HCT116 (cell line): ENCODE data around the gene KRT36. TPM values are rescaled to one million over a fixed set of nuclear protein-coding genes. Genes with fewer than 3 reads are reported as not detected.

Experiments
- ATAC-seq: fragments of 200-7000 bp; cut with Tn5 transposase; 2 replicates; pipeline ENCODE4 v1.9.1; 2020; ENCODE audit warnings: mild to moderate bottlenecking, moderate library complexity
- BruUV-seq: library from RNA; stranded (reverse); fragments of 400-500 nt; replicated peaks from 2 replicates; lab custom pipeline; 2021; lab: Mats Ljungman, UMichigan
- CTCF ChIA-PET: fragments of 300-600 bp; sonication (Branson Sonifier 250); formaldehyde crosslinking; loops from one replicate; lab custom pipeline; 2021; ENCODE audit warnings: antibody characterized with exemption; lab: Charles Lee
- POLR2A ChIA-PET: fragments of 300-600, 350-600 bp; sonication (Branson Sonifier 250); formaldehyde crosslinking; loops from one replicate; lab custom pipeline; 2021; ENCODE audit warnings: antibody characterized with exemption; lab: Charles Lee
- RAD21 ChIA-PET, 2 experiments: fragments of 300-600 bp; sonication (Branson Sonifier 250); formaldehyde crosslinking; loops; one replicate each; lab custom pipeline; 2023; ENCODE audit warnings: low total read pairs in 2 of 2; ENCODE audit not compliant: uncharacterized antibody in 2 of 2, unreplicated experiment in 2 of 2, low non-redundant PET in 1 of 2; lab: Charles Lee
- DNase-seq: peaks from one replicate; pipeline ENCODE4 v3.0.0-alpha.2; 2010; ENCODE audit warnings: low read depth, low spot score
- H2AFZ ChIP-seq: fragments of 200-600 bp; shearing (Covaris generic), sonication (generic); 2 replicates; pipeline ENCODE4 v1.6.1; 2017; ENCODE audit warnings: low read depth, mixed run types, mixed read lengths, antibody characterized with exemption, low read length; ENCODE audit not compliant: poor library complexity, severe bottlenecking
- H3K27ac ChIP-seq: 2 replicates; pipeline ENCODE4 v1.5.1; 2012; ENCODE audit warnings: low read depth, low read length
- H3K27me3 ChIP-seq: fragments of 200-600 bp; sonication (generic); 2 replicates; pipeline ENCODE4 v1.6.1; 2016; ENCODE audit warnings: mixed run types, low read length, mixed read lengths; ENCODE audit not compliant: insufficient read depth
- H3K36me3 ChIP-seq, 2 experiments: fragments of 200-500 bp in 1 of 2; fragments of 200-600 bp in 1 of 2; sonication (Bioruptor generic) in 1 of 2; sonication (generic) in 1 of 2; 2 replicates each; pipeline versions ENCODE4 v1.5.1 to v1.6.1; 2014 to 2016; ENCODE audit warnings: low read length in 2 of 2, inconsistent platforms in 1 of 2, mixed read lengths in 1 of 2, mixed run types in 1 of 2; ENCODE audit not compliant: insufficient read depth in 2 of 2, control insufficient read depth in 1 of 2
- H3K4me1 ChIP-seq, 2 experiments: fragments of 200-600 bp in 1 of 2; sonication (generic) in 1 of 2; 2 replicates each; pipeline versions ENCODE4 v1.5.1 to v1.6.1; 2012 to 2017; ENCODE audit warnings: low read length in 2 of 2, inconsistent platforms in 1 of 2, mild to moderate bottlenecking in 1 of 2, mixed read lengths in 1 of 2, mixed run types in 1 of 2, moderate library complexity in 1 of 2; ENCODE audit not compliant: insufficient read depth in 2 of 2, control insufficient read depth in 1 of 2
- H3K4me2 ChIP-seq: fragments of 200-600 bp; sonication (generic); 2 replicates; pipeline ENCODE4 v1.6.1; 2017; ENCODE audit warnings: mixed run types, low read length, mixed read lengths
- H3K4me3 ChIP-seq, 2 experiments: fragments of 200-600 bp in 1 of 2; sonication (generic) in 1 of 2; replicated peaks in 1 of 2; 2 replicates each; pipeline ENCODE4 v1.5.1; 2011 to 2016; ENCODE audit warnings: low read length in 2 of 2, control low read depth in 1 of 2, low read depth in 1 of 2, mild to moderate bottlenecking in 1 of 2, mixed read lengths in 1 of 2, mixed run types in 1 of 2
- H3K79me2 ChIP-seq: fragments of 200-600 bp; sonication (generic); 2 replicates; pipeline ENCODE4 v1.6.1; 2017; ENCODE audit warnings: mild to moderate bottlenecking, mixed run types, low read length, moderate library complexity, mixed read lengths; ENCODE audit not compliant: insufficient read depth
- H3K9ac ChIP-seq: fragments of 200-600 bp; sonication (generic); 2 replicates; pipeline ENCODE4 v1.6.1; 2016; ENCODE audit warnings: low read length, mixed read lengths
- H3K9me2 ChIP-seq: fragments of 200-600 bp; sonication (generic), shearing (Covaris generic); 2 replicates; pipeline ENCODE4 v1.6.1; 2017; ENCODE audit warnings: mixed run types, mild to moderate bottlenecking, moderate library complexity; ENCODE audit not compliant: insufficient read depth
- H3K9me3 ChIP-seq, 2 experiments: fragments of 200-500 bp in 1 of 2; fragments of 200-600 bp in 1 of 2; sonication (Bioruptor generic) in 1 of 2; sonication (generic) in 1 of 2; 2 replicates each; pipeline ENCODE4 v1.6.1; 2014 to 2017; ENCODE audit warnings: low read length in 2 of 2, mixed read lengths in 2 of 2, inconsistent platforms in 1 of 2, low read depth in 1 of 2, mild to moderate bottlenecking in 1 of 2, mixed run types in 1 of 2, moderate library complexity in 1 of 2; ENCODE audit not compliant: control insufficient read depth in 1 of 2, insufficient read depth in 1 of 2
- H4K20me1 ChIP-seq: fragments of 200-600 bp; sonication (generic), shearing (Covaris generic); 2 replicates; pipeline ENCODE4 v1.6.1; 2017; ENCODE audit warnings: mixed run types, mild to moderate bottlenecking, moderate library complexity; ENCODE audit not compliant: insufficient read depth
- CEBPB ChIP-seq: IDR thresholded peaks from 2 replicates; pipeline ENCODE4 v1.6.1; 2012; ENCODE audit warnings: low read depth
- EGR1 ChIP-seq: IDR thresholded peaks from 2 replicates; pipeline ENCODE4 v1.6.1; 2012; ENCODE audit warnings: low read depth
- EZH2phosphoT487 ChIP-seq: fragments of 200-600 bp; IDR thresholded peaks from 2 replicates; pipeline ENCODE4 v1.6.1; 2018; ENCODE audit warnings: antibody characterized with exemption, borderline replicate concordance
- FOSL1 ChIP-seq: IDR thresholded peaks from 2 replicates; pipeline ENCODE4 v1.6.1; 2012; ENCODE audit warnings: low read depth
- MAX ChIP-seq: IDR thresholded peaks from 2 replicates; pipeline ENCODE4 v1.6.1; 2012
- RAD21 ChIP-seq: IDR thresholded peaks from 2 replicates; pipeline ENCODE4 v1.6.1; 2012; ENCODE audit warnings: low read depth, mild to moderate bottlenecking
- SP1 ChIP-seq: IDR thresholded peaks from 2 replicates; pipeline ENCODE4 v1.6.1; 2012; ENCODE audit warnings: low read depth
- TCF7L2 ChIP-seq: IDR thresholded peaks from 2 replicates; pipeline ENCODE4 v1.7.0; 2011; ENCODE audit warnings: borderline replicate concordance, inconsistent platforms; ENCODE audit not compliant: insufficient read depth, insufficient read length; ENCODE audit errors: extremely low read depth
- ZBTB33 ChIP-seq: IDR thresholded peaks from 2 replicates; pipeline ENCODE4 v1.6.1; 2011; ENCODE audit warnings: mild to moderate bottlenecking, low read length, moderate library complexity; ENCODE audit not compliant: insufficient replicate concordance; ENCODE audit errors: extremely low read depth
- intact Hi-C: fragments of 100-400 bp; cut with micrococcal nuclease; formaldehyde crosslinking; loops from 2 replicates; pipeline ENCODE4 v1.10.0; 2022
- total RNA-seq: library from RNA; stranded (reverse); gene quantifications from one replicate; pipeline ENCODE4 v1.2.1, GENCODE V29; 2021; ENCODE audit not compliant: unreplicated experiment

The KRT36 gene
- total RNA-seq, 1 experiment from 2014 or later, result not detected

DNA sequence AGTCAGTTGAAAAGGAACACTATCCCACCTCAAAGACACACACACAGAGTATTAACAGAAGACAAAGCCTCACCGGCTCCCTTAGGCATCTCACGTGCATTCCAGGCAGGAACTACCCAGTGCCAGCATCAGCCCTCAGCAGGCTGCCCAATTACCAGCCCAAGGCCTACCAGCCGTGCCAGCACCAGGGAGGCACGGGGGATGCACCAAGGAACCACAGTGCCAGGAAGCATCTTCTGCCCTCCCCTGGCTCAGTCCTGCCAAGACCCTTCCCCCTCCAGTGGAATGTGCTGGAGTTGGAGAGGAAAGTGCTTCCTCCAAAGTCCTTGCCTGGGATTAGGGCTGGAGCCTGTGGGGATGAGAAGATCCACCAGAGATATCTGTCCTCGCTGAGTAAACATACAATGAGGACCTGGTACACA, 49.4 kb upstream of the KRT36 start:
- Histone ChIP-seq H3K27ac (no peak overlapping the region), H4K20me1 (no peaks in the 10 kb centered on the region), H3K9ac (no peak overlapping the region), H3K36me3 (no peaks in the 10 kb centered on the region), H3K9me2 (no peaks in the 10 kb centered on the region), H3K79me2 (no peaks in the 10 kb centered on the region), H3K4me1 (peaks cover 22 to 67% of the 10 kb centered on the region in 2 experiments), H2AFZ (no peak overlapping the region), H3K4me3 (no peak overlapping the region), H3K27me3 (no peaks in the 10 kb centered on the region), H3K9me3 (no peaks in the 10 kb centered on the region), H3K4me2 (no peak overlapping the region)
- DNase-seq (no peak), ATAC-seq (no peak)
- RAD21 ChIA-PET, result no interaction called here
- CTCF ChIA-PET, result interaction anchor here (1.7 to 4.9 kb wide), 2 partner anchors 10 to 109 kb away, joined by 4 to 39 read pairs; no protein-coding TSS in a partner anchor
- TF ChIP-seq EGR1 (no peak), RAD21 (no peak), EZH2phosphoT487 (no peak), CEBPB (no peak), TCF7L2 (no peak), FOSL1 (no peak)
- POLR2A ChIA-PET, result interaction anchor here (0.7 to 2.1 kb wide), 2 partner anchors 9 to 10 kb away, joined by 3 to 6 read pairs; no protein-coding TSS in a partner anchor
- no TSS peak for BruUV-seq
- intact Hi-C loops, result no loop called here

DNA sequence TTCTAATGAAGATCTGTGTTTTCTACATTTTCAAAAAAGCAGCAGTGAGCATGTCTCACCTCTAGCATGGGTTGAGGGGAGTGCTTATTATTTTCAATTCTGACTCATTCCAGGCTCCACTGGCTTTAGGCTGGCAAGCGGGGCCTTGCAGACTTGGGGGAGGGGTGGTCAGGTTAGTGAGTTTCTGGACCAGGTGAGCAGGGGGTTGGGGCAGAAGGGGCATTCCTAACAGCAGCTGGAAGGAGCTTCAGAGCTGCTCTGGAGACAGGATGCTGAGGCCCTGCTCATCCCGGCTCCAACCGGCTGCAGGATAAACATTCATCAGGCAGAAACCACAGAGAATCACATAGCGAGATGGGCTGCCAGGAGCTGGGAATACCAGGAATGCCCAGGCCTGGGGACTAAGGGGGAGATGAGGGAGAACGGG, 48.9 kb upstream of the KRT36 start:
- CTCF ChIA-PET, result interaction anchor here (4.9 kb wide), 1 partner anchor 10 kb away, joined by 39 read pairs; no protein-coding TSS in a partner anchor
- Histone ChIP-seq H3K4me3 (no peak overlapping the region), H3K4me2 (peak overlapping the region; percentile 30; the same call in 1 of the 2 replicates), H3K9me2 (no peaks in the 10 kb centered on the region), H3K79me2 (no peaks in the 10 kb centered on the region), H3K9me3 (no peaks in the 10 kb centered on the region), H3K4me1 (peaks cover 22 to 64% of the 10 kb centered on the region in 2 experiments), H3K27ac (no peak overlapping the region), H3K36me3 (no peaks in the 10 kb centered on the region), H3K27me3 (no peaks in the 10 kb centered on the region), H3K9ac (no peak overlapping the region), H2AFZ (no peak overlapping the region), H4K20me1 (no peaks in the 10 kb centered on the region)
- RAD21 ChIA-PET, result no interaction called here
- intact Hi-C loops, result no loop called here
- BruUV-seq, result no TSS peak
- DNase-seq, result no peak
- ATAC-seq, result no peak
- TF ChIP-seq ZBTB33 (no peak), SP1 (no peak), CEBPB (no peak), RAD21 (no peak), MAX (no peak), EGR1 (no peak)
- POLR2A ChIA-PET, result interaction anchor here (0.7 to 2.1 kb wide), 2 partner anchors 8 to 10 kb away, joined by 3 to 6 read pairs; no protein-coding TSS in a partner anchor
